Thoracic aorta (tissue), 2 donors: Measurements from ENCODE around the gene IL22RA1. TPM values are rescaled to one million over a fixed set of nuclear protein-coding genes. Genes with fewer than 3 reads are reported as not detected.

Experiments used
- ATAC-seq: fragments of 150-250 bp; one replicate; pipeline ENCODE4 v1.8.0; 2017; ENCODE audit warnings: low read depth; ENCODE audit not compliant: insufficient number of reproducible peaks, low FRiP score
- DNase-seq: peaks from one replicate; pipeline ENCODE4 v3.0.0-alpha.2; 2020; ENCODE audit warnings: low spot score
- H3K27ac ChIP-seq, 2 donors: fragments of 200-600 bp; sonication (generic); 1 replicate in 1 of 2; 2 replicates in 1 of 2; pipeline ENCODE4 v1.5.1; 2016; ENCODE audit warnings: mild to moderate bottlenecking in 2 of 2, moderate library complexity in 2 of 2
- H3K27me3 ChIP-seq: fragments of 200-600 bp; sonication (generic); replicated peaks from 2 replicates; pipeline ENCODE4 v1.6.0; 2016; ENCODE audit warnings: mild to moderate bottlenecking; ENCODE audit not compliant: insufficient read depth
- H3K36me3 ChIP-seq: fragments of 200-600 bp; sonication (generic); one replicate; pipeline ENCODE4 v1.5.1; 2016
- H3K4me1 ChIP-seq, 2 donors: fragments of 200-600 bp; sonication (generic); 1 replicate in 1 of 2; 2 replicates in 1 of 2; pipeline versions ENCODE4 v1.5.1 to v1.6.0; 2016; ENCODE audit warnings: low read depth in 2 of 2, mild to moderate bottlenecking in 1 of 2; ENCODE audit not compliant: control insufficient read depth in 1 of 2
- H3K4me3 ChIP-seq: fragments of 200-600 bp; sonication (generic); 2 replicates; pipeline ENCODE4 v1.5.1; 2016; ENCODE audit warnings: mild to moderate bottlenecking
- H3K9me3 ChIP-seq: fragments of 200-600 bp; sonication (generic); 2 replicates; pipeline ENCODE4 v1.5.1; 2016
- total RNA-seq, 2 donors: library from RNA; depleted of rRNA; stranded (reverse); fragments of >200 nt; gene quantifications; one replicate each; pipeline versions ENCODE4 v1.1.0 to v1.2.3, GENCODE V29; 2016
- TF ChIP-seq, protein P1 (sequence below): fragments of 200-600 bp; sonication (generic); IDR thresholded peaks from one replicate; pipeline ENCODE4 v1.5.1; 2019; ENCODE audit warnings: antibody characterized with exemption

The IL22RA1 gene
- total RNA-seq, 2 donors from 2014 or later, result 0.14 to 0.21 TPM

- H3K4me3 ChIP-seq, result no peak overlapping the region
- H3K9me3 ChIP-seq, result no peaks in the 10 kb centered on the region
- H3K27me3 ChIP-seq, result no peaks in the 10 kb centered on the region
- TF ChIP-seq, protein P1, sequence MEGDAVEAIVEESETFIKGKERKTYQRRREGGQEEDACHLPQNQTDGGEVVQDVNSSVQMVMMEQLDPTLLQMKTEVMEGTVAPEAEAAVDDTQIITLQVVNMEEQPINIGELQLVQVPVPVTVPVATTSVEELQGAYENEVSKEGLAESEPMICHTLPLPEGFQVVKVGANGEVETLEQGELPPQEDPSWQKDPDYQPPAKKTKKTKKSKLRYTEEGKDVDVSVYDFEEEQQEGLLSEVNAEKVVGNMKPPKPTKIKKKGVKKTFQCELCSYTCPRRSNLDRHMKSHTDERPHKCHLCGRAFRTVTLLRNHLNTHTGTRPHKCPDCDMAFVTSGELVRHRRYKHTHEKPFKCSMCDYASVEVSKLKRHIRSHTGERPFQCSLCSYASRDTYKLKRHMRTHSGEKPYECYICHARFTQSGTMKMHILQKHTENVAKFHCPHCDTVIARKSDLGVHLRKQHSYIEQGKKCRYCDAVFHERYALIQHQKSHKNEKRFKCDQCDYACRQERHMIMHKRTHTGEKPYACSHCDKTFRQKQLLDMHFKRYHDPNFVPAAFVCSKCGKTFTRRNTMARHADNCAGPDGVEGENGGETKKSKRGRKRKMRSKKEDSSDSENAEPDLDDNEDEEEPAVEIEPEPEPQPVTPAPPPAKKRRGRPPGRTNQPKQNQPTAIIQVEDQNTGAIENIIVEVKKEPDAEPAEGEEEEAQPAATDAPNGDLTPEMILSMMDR, result no peak
- no peaks in the 10 kb centered on the region for H3K4me1 ChIP-seq
- ATAC-seq (no peak), DNase-seq (no peak)
- no peak overlapping the region for H3K27ac ChIP-seq
- no peaks in the 10 kb centered on the region for H3K36me3 ChIP-seq
These were observed 53.0 kb downstream of the IL22RA1 start for GRCh38 chr1:24089743-24090555.

- Histone ChIP-seq H3K36me3 (no peaks in the 10 kb centered on the region), H3K27ac (no peak overlapping the region), H3K9me3 (no peaks in the 10 kb centered on the region), H3K4me3 (no peak overlapping the region), H3K27me3 (no peaks in the 10 kb centered on the region), H3K4me1 (no peaks in the 10 kb centered on the region)
- DNase-seq (no peak), ATAC-seq (no peak)
- TF ChIP-seq, protein P1, result no peak
These were observed 53.8 kb downstream of the IL22RA1 start for GRCh38 chr1:24089027-24089742.

DNA sequence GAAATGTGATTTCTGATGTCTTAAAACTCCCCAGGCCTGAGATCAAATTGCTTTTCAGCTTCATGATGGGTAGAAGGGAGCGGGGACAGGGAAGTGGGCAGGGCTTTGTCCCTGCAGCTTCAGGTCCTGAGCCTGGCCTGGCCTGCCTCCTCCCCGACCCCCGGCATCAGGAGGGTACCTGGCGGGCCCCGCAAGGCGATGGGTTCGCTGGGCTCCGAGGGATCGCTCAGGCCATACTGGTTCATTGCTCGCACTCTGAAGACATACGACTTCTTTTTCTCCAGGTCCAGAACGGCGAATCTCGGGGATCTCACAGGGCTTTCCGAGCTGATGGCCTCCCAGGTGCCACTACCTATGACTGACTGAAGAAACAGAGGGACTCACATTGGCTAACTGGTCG lies 56.5 kb downstream of the IL22RA1 start:
- no peaks in the 10 kb centered on the region for H3K36me3 ChIP-seq
- ATAC-seq, result no peak

GRCh38 chr1:24085546-24085945 lies 57.4 kb downstream of the IL22RA1 start:
- no peak for DNase-seq
- Histone ChIP-seq H3K4me1 (no peaks in the 10 kb centered on the region), H3K36me3 (no peaks in the 10 kb centered on the region), H3K27me3 (no peaks in the 10 kb centered on the region), H3K9me3 (no peaks in the 10 kb centered on the region), H3K4me3 (no peak overlapping the region), H3K27ac (no peak overlapping the region)
- ATAC-seq, result no peak
- TF ChIP-seq, protein P1, result no peak

More for the DNA sequence above, 56.5 kb downstream of the IL22RA1 start:
- no peaks in the 10 kb centered on the region for H3K9me3 ChIP-seq
- no peak overlapping the region for H3K4me3 ChIP-seq
- TF ChIP-seq, protein P1, result no peak
- no peak for DNase-seq
- H3K27me3 ChIP-seq, result no peaks in the 10 kb centered on the region
- no peak overlapping the region for H3K27ac ChIP-seq
- H3K4me1 ChIP-seq, result no peaks in the 10 kb centered on the region

GRCh38 chr1:24085007-24085406 lies 57.9 kb downstream of the IL22RA1 start:
- H3K27ac ChIP-seq, result no peak overlapping the region
- no peaks in the 10 kb centered on the region for H3K27me3 ChIP-seq
- TF ChIP-seq, protein P1, result no peak
- no peaks in the 10 kb centered on the region for H3K9me3 ChIP-seq
- ATAC-seq (no peak), DNase-seq (no peak)
- H3K36me3 ChIP-seq, result no peaks in the 10 kb centered on the region
- no peaks in the 10 kb centered on the region for H3K4me1 ChIP-seq
- no peak overlapping the region for H3K4me3 ChIP-seq
